Neural cell (in vitro differentiated cells): ENCODE measurements around the gene UBE4A.

Experiments
- EZH2 ChIP-seq: fragments of 200-600, 300-800 bp; shearing (Covaris generic), sonication (generic); IDR thresholded peaks from 2 replicates; pipeline ENCODE4 v1.6.1; 2014; ENCODE audit warnings: antibody characterized with exemption, low read length, borderline replicate concordance, mild to moderate bottlenecking; ENCODE audit not compliant: insufficient read depth, poor library complexity, severe bottlenecking
- POLR2AphosphoS5 ChIP-seq: IDR thresholded peaks from 2 replicates; pipeline ENCODE4 v1.6.1; 2012

- TF ChIP-seq POLR2AphosphoS5 (no peak), EZH2 (no peak)
Observed at GRCh38 chr11:118358071-118358470, 1.3 kb upstream of the UBE4A start.
